Breast epithelium (tissue), 4 donors: ENCODE data around the gene MRPL27. TPM values are rescaled to one million over a fixed set of nuclear protein-coding genes. Genes with fewer than 3 reads are reported as not detected.
"Not testable (repeated sequence)": the region's sequence is repeated elsewhere in the genome, so short reads cannot be mapped to it uniquely, and the experiment has no call there.

Experiments used
- DNase-seq, 2 donors: peaks; one replicate each; pipeline ENCODE4 v3.0.0-alpha.2; 2019; ENCODE audit warnings: low spot score in 2 of 2
- H3K27ac ChIP-seq, 2 donors: fragments of 200-600 bp; sonication (generic) in 1 of 2; one replicate each; pipeline ENCODE4 v1.5.1; 2016 to 2019; ENCODE audit warnings: mild to moderate bottlenecking in 1 of 2
- H3K27me3 ChIP-seq, 2 donors: fragments of 200-600 bp; sonication (generic) in 1 of 2; one replicate each; pipeline versions ENCODE4 v1.5.1 to v1.6.0; 2017 to 2019; ENCODE audit warnings: control low read depth in 1 of 2, mild to moderate bottlenecking in 1 of 2
- H3K36me3 ChIP-seq: fragments of 200-600 bp; one replicate; pipeline ENCODE4 v1.5.1; 2019
- H3K4me1 ChIP-seq, 2 donors: fragments of 200-600 bp; sonication (generic); one replicate each; pipeline ENCODE4 v1.5.1; 2016 to 2019; ENCODE audit warnings: control low read depth in 1 of 2
- H3K4me3 ChIP-seq, 3 donors: fragments of 200-600 bp; sonication (generic); 1 replicate in 2 of 3; 2 replicates in 1 of 3; pipeline ENCODE4 v1.5.1; 2016 to 2019; ENCODE audit warnings: mild to moderate bottlenecking in 3 of 3, moderate library complexity in 2 of 3
- H3K9me3 ChIP-seq, 2 donors: fragments of 200-600 bp; sonication (generic) in 1 of 2; one replicate each; pipeline ENCODE4 v1.5.1; 2016 to 2019; ENCODE audit warnings: control low read depth in 1 of 2
- CTCF ChIP-seq, 3 donors: fragments of 450-650 bp; IDR thresholded peaks; one replicate each; pipeline ENCODE4 v1.5.1; 2016 to 2017; ENCODE audit warnings: antibody characterized with exemption in 3 of 3, mild to moderate bottlenecking in 3 of 3, moderate library complexity in 3 of 3
- POLR2A ChIP-seq: fragments of 450-650 bp; IDR thresholded peaks from one replicate; pipeline ENCODE4 v1.6.1; 2016; ENCODE audit warnings: antibody characterized with exemption, mild to moderate bottlenecking, moderate library complexity
- POLR2AphosphoS5 ChIP-seq, 3 donors: sonication (generic); formaldehyde crosslinking; IDR thresholded peaks; one replicate each; pipeline ENCODE4 v1.6.1; 2017; ENCODE audit warnings: antibody characterized with exemption in 3 of 3
- intact Hi-C: fragments of 100-400 bp; cut with DNase I; formaldehyde crosslinking; loops from one replicate; pipeline ENCODE4 v1.15.1; 2023; ENCODE audit warnings: low total_unique reads
- total RNA-seq, 3 donors: library from RNA; depleted of rRNA; stranded (reverse); fragments of >200 nt; gene quantifications; one replicate each; pipeline ENCODE4 v1.1.0, GENCODE V29; 2016

The MRPL27 gene
- total RNA-seq, 3 donors from 2014 or later: 46.0 to 64.9 (median 49.1) TPM

- peak; percentile 79 to 80 for DNase-seq
- TF ChIP-seq POLR2A: no peak
- no peak for TF ChIP-seq POLR2AphosphoS5 (IDR thresholded peaks at IDR 0.05)
- no peak for TF ChIP-seq CTCF (IDR thresholded peaks at IDR 0.05)
- H3K4me1 ChIP-seq: no peaks in the 10 kb centered on the region
- intact Hi-C loops: no loop called here
- H3K9me3 ChIP-seq: no peaks in the 10 kb centered on the region
- no peaks in the 10 kb centered on the region for H3K36me3 ChIP-seq
- peak within 1 kb of the TSS; percentile 69 to 78 for H3K27ac ChIP-seq
- no peaks in the 10 kb centered on the region for H3K27me3 ChIP-seq
- H3K4me3 ChIP-seq: peak within 1 kb of the TSS; percentile 84 to 85 (median 85)
These were observed 27.3 kb downstream of the MRPL27 start, which contains the start of gene XYLT2 for GRCh38 chr17:50345432-50346312. TSS of gene XYLT2 (plus strand) at chr17:50346126. CDS start at chr17:50346141, 15 bp downstream.

GRCh38 chr17:50344731-50345365 lies 28.1 kb downstream of the MRPL27 start:
- DNase-seq: no peak

GRCh38 chr17:50339381-50339780 lies 33.6 kb downstream of the MRPL27 start:
- no peak for DNase-seq
- peaks cover 0 to 4% of the 10 kb centered on the region in 2 donors for H3K9me3 ChIP-seq
- no peak overlapping the region for H3K27ac ChIP-seq
- H3K36me3 ChIP-seq: no peaks in the 10 kb centered on the region
- no peak overlapping the region for H3K4me3 ChIP-seq
- TF ChIP-seq CTCF (IDR thresholded peaks at IDR 0.05): no peak
- TF ChIP-seq POLR2AphosphoS5 (IDR thresholded peaks at IDR 0.05): no peak
- TF ChIP-seq POLR2A: no peak
- intact Hi-C loops: no loop called here
- H3K27me3 ChIP-seq: no peaks in the 10 kb centered on the region
- H3K4me1 ChIP-seq: no peaks in the 10 kb centered on the region

More at GRCh38 chr17:50344731-50345365, 28.1 kb downstream of the MRPL27 start:
- Histone ChIP-seq H3K9me3 (no peaks in the 10 kb centered on the region), H3K4me1 (no peaks in the 10 kb centered on the region), H3K27me3 (no peaks in the 10 kb centered on the region), H3K27ac (no peak overlapping the region), H3K36me3 (no peaks in the 10 kb centered on the region), H3K4me3 (peak overlapping the region in 1 of 3 donors; percentile 85)
- TF ChIP-seq CTCF (IDR thresholded peaks at IDR 0.05) (no peak), POLR2AphosphoS5 (IDR thresholded peaks at IDR 0.05) (no peak), POLR2A (no peak)
- intact Hi-C loops: no loop called here

- TF ChIP-seq CTCF (IDR thresholded peaks at IDR 0.05) (no peak), POLR2AphosphoS5 (IDR thresholded peaks at IDR 0.05) (no peak), POLR2A (no peak)
- Histone ChIP-seq H3K4me1 (no peaks in the 10 kb centered on the region), H3K27me3 (no peaks in the 10 kb centered on the region), H3K27ac (no peak overlapping the region), H3K9me3 (peaks cover 0 to 4% of the 10 kb centered on the region in 2 donors), H3K4me3 (no peak overlapping the region), H3K36me3 (no peaks in the 10 kb centered on the region)
- no peak for DNase-seq
- intact Hi-C loops: no loop called here
These were observed 34.3 kb downstream of the MRPL27 start for GRCh38 chr17:50338645-50339044.

- H3K27me3 ChIP-seq: no peaks in the 10 kb centered on the region
- DNase-seq: no peak
- H3K36me3 ChIP-seq: no peaks in the 10 kb centered on the region
- no peak overlapping the region for H3K4me3 ChIP-seq
- peaks cover 0 to 4% of the 10 kb centered on the region in 2 donors for H3K9me3 ChIP-seq
- H3K4me1 ChIP-seq: no peaks in the 10 kb centered on the region
- intact Hi-C loops: no loop called here
- TF ChIP-seq POLR2AphosphoS5 (IDR thresholded peaks at IDR 0.05) (no peak), CTCF (IDR thresholded peaks at IDR 0.05) (no peak), POLR2A (no peak)
- H3K27ac ChIP-seq: no peak overlapping the region
These were observed 35.0 kb downstream of the MRPL27 start for GRCh38 chr17:50337956-50338355.

- DNase-seq, intact Hi-C loops, H3K27me3 ChIP-seq, H3K27ac ChIP-seq, H3K36me3 ChIP-seq, H3K4me1 ChIP-seq, H3K9me3 ChIP-seq, H3K4me3 ChIP-seq: not testable (repeated sequence)
These were observed 39.5 kb downstream of the MRPL27 start for GRCh38 chr17:50333291-50334057.
